ENCODE results near the gene SLC12A9.
"Not testable (repeated sequence)": the region's sequence is repeated elsewhere in the genome, so short reads cannot be mapped to it uniquely, and the experiment has no call there.

The SLC12A9 gene

DNA sequence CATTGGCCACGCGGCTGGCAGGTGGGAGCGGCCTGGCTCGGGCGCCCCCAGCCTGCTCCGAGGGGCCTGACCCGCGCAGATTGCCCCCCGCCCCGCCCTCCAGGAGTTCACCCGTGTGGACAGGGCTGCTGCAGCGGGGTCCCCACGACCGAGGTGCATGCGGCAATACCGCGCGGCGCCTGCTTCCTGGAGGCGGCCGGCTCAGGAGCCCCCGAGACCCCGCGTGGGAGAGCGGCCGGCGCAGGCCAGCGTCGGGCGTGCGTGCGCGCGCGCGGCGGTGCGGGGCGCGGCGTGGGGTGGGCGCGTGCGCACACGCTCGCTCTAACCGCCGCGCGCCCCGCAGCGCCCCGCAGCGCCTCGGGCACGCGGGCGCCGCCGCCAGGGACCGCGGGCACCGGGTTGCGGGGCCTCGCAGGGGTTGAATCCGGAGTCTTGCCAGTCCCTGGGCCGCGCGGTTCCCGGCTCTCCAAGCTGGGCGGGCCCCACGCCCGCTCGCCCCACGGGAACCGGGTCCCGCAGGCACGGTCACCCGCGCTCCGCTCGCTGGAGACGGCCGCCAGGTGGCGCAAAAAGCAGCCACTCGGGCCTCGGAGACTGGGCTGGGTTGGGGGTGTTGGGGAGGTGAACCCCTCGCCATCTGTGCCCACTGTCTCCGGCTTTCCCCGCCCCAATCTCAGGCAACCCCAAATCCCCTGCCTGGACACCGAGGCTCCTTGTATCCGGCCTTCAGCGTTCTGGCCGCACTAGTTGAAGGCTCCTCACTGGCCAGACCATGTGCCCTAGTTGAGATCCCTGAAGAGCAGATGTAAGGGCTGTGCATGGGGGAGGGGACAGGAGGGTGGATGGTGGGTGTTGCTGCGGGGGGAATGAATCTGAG lies 44.5 kb downstream of the SLC12A9 start:
- peak; percentile 58 for DNase-seq (ENCODE audit: low spot score)

GRCh38 chr7:100897772-100898454 lies 45.4 kb downstream of the SLC12A9 start:
- no peak for DNase-seq (ENCODE audit: low spot score)

DNA sequence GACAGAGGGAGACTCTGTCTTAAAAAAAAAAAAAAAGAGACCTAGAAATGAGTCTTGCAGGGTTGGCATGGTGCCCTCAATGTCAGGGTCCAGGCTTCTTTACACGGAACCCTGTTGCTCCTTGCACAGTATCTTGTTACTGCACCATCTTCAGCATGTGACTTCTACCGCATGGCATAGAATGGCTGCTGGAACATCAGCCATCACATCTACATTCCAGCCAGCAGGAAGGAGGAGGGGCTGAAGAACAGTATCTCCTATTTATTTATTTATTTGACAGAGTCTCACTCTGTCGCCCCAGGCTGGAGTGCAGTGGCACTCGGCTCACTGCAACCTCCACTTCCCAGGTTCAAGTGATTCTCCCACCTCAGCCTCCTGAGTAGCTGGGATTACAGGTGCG lies 46.9 kb downstream of the SLC12A9 start:
- DNase-seq (ENCODE audit: low spot score), result no peak

- DNase-seq (ENCODE audit: low spot score), result no peak
Observed at GRCh38 chr7:100900978-100901377, 48.5 kb downstream of the SLC12A9 start.

GRCh38 chr7:100901921-100902332 lies 49.4 kb downstream of the SLC12A9 start:
- no peak for DNase-seq (ENCODE audit: low spot score)

- DNase-seq (ENCODE audit: low spot score), result no peak
Observed at GRCh38 chr7:100902638-100903037, 50.1 kb downstream of the SLC12A9 start.

DNA sequence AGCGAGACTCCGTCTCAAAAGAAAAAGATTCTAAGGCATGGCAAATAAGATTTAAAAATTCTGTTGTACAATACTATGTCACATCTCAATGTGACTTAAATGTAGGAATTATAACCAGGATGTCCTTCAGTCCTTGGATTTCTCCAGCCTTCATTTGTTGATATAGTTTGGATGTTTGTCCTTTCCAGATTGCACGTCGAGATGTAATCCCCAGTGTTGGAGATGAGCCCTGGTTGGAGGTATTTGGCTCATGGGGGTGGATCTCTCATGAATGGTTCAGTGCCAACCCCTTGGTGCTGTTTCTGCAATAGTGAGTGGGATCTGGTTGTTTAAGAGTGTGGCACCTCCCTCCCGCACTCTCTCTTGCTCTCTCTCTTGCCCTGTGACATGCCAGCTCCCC lies 56.0 kb downstream of the SLC12A9 start:
- DNase-seq (ENCODE audit: low spot score), result no peak

GRCh38 chr7:100910443-100910842 lies 57.9 kb downstream of the SLC12A9 start:
- DNase-seq (ENCODE audit: low spot score), result not testable (repeated sequence)

GRCh38 chr7:100911484-100911883 lies 59.0 kb downstream of the SLC12A9 start:
- no peak for DNase-seq (ENCODE audit: low spot score)

GRCh38 chr7:100914208-100914878 lies 61.8 kb downstream of the SLC12A9 start:
- no peak for DNase-seq (ENCODE audit: low spot score)

DNA sequence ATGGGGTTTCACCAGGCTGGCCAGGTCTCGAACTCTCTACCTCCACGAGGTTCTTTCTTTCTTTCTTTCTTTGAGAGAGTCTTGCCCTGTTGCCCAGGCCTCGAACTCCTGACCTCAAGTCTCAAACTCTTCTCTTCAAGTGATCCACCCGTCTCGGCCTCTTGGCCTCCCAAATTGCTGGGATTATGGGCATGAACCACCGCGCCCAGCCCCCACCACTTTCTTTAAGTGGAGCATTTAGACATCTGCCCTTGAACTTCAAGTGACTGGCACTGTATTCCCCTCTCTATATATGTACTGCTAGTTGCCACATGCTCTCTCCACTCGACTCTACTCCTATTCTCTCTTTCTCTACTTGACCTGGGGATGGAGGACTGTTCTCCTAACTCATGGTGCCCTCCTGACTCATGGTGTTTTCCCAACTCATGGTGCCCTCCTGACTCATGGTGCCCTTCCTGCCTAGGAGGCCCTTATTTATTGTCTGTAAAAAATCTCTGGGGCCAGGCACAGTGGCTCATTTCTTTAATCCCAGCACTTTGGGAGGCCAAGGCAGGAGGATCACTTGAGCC lies 62.5 kb downstream of the SLC12A9 start:
- DNase-seq (ENCODE audit: low spot score), result no peak
